Measurements from ENCODE around the gene RASL12.
"Not testable (repeated sequence)": the region's sequence is repeated elsewhere in the genome, so short reads cannot be mapped to it uniquely, and the experiment has no call there.

RASL12 gene

GRCh38 chr15:65091946-65092770 lies 24.4 kb upstream of the RASL12 start:
- no peak for DNase-seq

- no peak for DNase-seq
Measured at GRCh38 chr15:65089206-65089824, 21.5 kb upstream of the RASL12 start.

DNA sequence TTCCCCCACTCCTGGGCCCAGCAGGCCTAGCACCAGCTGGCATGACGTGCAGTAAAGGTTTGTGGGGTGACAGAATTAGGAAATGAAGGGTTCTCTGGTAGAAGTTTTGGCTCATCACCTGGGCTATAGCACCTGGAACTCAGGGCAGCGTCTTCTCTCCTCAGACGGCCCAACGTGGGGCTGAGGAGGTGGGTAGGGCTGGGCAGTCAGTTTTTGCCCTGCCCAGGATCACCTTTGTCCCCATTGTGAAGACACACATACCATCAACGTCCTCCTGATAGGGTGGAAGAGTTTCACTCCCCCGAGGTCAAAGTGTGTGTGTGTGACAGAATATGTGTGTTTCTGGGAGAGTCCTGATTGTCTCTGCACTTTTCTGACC lies 20.8 kb upstream of the RASL12 start:
- DNase-seq: no peak

- no peak for DNase-seq
Measured at GRCh38 chr15:65087873-65088642, 20.3 kb upstream of the RASL12 start.

DNA sequence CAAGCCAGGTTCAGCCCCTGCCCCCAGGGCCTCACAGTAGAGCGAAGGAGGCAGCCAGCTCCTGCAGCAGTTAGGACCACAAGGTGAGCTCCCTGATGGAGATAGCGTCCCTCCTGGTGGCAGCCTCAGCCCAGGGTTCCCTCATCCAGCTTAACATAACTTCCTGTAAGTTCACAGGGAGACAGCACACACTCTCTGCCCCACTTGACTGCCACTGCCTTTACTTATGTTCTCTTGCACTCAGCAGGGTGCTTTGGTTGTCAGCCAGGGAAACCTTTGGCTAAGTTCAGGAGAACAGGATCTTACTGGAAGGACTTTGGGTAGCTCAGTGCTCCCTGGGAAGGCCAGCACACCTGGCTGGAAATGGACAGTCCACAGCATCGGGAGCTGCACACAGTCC lies 19.6 kb upstream of the RASL12 start:
- no peak for DNase-seq

DNA sequence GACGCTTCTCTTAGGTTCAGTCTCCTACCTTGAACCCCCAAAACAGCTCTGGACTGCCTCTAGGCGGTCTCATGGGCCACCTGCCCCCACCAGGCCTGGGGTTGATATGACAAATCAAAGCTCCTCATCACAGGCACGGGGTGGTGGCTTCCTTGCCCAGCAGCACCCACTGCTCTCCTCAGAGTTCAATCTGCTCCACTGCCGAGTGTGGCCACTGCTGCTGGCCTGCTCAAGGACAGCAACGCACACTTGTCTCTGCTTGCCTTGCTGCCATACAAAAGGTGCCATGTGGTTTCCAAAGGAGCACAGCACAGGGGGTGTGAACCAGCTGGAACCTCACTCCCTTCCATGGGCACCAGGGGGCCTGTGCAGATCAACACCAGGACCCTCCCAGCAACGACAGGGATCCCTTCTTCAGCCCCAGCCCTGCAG lies 18.9 kb upstream of the RASL12 start:
- no peak for DNase-seq

DNA sequence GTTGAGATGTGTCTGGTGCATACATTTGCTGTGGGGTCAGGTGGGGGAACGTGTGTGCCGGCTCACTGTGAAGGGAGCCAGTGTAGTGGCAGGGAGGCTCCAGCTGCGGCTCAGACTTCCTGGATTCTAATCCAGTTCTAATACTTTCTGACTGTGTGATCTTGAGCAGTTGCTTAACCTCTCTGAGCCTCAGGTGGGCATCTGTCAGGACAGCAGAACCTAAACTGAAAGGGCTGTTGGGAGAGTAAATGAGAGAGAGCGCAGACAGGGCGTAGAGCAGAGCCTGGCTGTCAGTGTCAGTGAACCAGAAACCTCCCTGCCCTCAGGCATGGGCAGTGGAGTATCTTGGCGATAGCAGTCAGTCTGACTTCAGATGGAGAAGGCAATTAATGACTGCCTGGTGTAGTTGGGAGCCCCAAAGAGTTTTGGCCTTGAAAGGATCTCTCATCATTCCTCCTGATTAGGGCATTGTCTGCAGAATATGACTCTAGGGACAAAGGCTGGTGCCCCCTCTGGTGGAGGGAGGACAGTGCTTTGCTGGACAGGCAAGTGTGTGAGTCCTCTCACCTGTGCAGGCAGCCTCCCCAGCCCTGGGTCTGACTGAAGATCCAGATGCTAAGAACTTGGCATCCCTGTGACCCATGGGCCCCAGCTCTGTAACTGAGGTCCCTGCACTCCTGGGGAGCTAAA lies 18.3 kb upstream of the RASL12 start:
- DNase-seq: no peak

- no peak for DNase-seq
Measured at GRCh38 chr15:65085207-65085753, 17.5 kb upstream of the RASL12 start.

DNA sequence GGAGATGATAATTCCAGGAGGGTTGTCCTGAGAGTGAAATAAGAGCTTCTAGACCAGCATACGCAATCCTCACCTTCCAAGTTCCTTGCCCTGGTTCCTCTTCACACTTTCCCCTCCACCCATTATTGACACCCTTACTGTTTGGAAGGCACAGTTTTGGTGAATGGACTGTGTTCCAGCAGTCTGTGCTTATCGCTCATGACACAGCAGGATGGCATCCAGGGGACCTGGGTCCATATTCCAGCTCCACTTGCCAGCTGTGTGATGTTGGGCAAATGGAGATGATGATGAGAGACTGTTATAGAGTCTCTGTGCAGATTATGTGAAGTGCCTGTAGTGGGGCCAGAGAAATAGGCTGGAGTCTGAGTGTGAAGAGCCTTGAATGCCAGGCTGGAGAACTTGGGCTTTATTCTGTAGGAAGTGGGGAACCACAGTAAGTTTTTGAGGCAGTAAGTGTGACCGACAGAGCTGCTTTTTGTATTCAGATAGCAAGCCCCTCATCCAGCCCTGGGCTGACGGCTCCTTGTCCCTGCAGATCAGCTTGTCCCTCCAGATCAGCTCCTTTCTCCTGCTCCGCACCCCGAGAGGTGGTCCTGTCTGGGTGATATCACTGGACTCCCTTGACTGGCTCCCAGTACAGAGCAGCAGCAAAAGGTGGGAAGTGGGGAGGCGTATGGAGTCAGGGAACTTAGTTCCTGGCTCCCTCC lies 16.9 kb upstream of the RASL12 start:
- DNase-seq: no peak

- no peak for DNase-seq
Measured at GRCh38 chr15:65083262-65083701, 15.5 kb upstream of the RASL12 start.

DNA sequence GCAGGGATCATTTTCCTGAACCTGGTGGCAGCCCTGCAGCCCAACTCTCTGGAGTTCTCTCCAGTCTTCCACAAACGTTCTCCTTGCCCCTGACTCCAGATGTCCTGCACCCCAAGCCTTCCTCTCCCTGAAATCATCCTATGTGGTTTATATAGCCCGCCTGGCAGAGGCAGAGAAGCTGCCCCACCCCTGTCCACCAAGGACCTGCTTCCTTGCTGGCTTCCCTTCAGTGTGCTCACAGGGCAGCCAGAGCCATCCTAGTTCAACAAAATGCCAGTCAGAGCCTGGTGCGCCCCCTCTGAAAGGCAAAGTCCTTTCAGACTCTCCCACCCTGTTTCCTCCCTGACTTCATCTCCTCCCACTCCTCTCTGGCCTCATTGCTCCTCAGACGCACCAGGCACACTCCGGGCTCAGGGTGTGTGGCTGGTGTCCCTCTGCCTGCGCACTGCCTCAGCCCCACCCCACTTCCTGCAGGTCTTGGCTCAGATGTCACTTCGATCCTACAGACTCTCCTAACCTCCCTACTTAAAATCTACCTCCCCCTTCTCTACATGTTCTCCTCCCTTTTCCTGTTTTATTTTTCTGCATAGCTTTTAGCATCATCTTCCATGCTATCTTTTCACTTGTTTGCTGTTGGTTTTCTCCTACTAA lies 14.6 kb upstream of the RASL12 start:
- DNase-seq: peak in 1 of 2 donors; percentile 10

DNA sequence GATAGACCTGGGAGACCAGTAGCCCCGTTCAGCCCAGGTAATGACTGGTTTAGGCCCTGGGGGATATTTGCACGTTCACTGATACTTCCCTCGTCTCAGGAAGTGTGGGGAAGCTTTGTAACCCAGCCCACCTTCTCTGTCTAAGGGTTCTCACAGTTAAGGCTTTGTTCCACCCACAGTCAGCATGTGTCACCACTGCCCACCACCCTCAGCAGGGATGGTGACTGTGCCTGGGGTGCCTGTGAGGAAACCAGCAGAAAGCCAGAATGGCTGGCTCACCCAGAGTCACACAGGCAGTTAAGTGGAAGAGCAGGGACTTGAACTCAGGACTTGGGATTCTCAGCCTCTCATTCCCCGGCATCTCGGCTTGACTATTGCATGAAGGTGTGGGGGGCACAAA lies 14.0 kb upstream of the RASL12 start:
- peak in 1 of 2 donors; percentile 18 for DNase-seq

DNA sequence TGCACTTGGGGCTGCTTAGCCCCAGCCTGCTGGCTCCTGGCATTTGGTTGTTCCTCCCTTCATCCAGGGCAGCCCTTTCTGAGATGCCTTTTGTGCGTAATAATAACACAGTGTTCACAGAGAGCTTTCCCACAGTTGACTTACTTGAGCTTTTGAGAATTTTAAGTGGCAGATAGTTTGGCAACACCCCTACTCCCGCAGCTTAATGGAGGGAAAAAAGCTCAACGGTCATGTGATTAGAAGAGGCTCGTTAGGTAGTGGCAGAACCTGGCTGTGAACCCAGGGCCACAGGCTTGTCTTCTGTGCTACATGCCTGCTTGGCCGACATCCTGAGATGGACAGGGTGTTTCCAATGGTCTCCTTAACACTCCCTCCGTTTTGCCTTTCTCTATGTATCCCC lies 13.5 kb upstream of the RASL12 start:
- no peak for DNase-seq

DNA sequence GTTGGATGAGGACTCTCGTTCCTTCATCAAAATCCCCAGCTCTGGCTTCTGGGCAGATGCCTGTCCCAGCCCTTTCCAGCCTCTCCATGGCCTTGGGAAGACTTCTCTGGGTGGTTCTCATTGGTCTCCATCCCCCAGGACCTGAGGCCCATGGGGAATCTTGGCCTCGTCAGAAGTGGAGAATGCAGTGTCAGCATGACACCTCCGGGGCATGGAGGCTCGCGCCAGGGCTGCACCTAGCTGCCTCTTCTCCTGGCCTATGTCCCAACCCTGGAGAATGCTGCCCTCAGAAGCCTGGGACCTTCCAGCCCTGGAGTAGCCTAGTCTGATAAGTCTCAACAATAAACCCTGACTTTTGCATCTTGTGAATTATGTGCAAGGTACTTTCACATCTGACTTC lies 11.8 kb upstream of the RASL12 start:
- DNase-seq: no peak

- DNase-seq: peak; percentile 48 to 51
Measured at GRCh38 chr15:65077981-65078352, 10.2 kb upstream of the RASL12 start.

DNA sequence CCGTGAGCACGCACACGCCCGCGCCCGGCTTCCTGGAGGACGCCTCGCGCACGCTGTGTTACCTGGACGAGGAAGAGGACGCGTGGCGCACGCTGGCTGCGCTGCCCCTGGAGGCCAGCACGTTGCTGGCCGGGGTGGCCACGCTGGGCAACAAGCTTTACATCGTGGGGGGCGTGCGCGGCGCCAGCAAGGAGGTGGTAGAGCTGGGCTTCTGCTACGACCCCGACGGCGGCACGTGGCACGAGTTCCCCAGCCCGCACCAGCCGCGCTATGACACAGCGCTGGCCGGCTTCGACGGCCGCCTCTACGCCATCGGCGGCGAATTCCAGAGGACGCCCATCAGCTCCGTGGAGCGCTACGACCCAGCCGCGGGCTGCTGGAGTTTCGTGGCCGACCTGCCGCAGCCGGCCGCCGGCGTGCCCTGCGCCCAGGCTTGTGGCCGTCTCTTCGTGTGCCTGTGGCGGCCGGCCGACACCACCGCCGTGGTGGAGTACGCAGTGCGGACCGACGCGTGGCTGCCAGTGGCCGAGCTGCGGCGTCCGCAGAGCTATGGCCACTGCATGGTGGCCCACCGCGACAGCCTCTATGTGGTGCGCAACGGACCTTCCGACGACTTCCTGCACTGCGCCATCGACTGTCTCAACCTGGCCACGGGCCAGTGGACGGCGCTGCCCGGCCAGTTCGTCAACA lies 9.6 kb upstream of the RASL12 start:
- DNase-seq: no peak

- no peak for DNase-seq
Measured at GRCh38 chr15:65076486-65077290, 8.9 kb upstream of the RASL12 start, which contains the start of gene KBTBD13. Gene KBTBD13 (plus strand): TSS chr15:65076746. CDS start chr15:65076816, 70 bp downstream.

DNA sequence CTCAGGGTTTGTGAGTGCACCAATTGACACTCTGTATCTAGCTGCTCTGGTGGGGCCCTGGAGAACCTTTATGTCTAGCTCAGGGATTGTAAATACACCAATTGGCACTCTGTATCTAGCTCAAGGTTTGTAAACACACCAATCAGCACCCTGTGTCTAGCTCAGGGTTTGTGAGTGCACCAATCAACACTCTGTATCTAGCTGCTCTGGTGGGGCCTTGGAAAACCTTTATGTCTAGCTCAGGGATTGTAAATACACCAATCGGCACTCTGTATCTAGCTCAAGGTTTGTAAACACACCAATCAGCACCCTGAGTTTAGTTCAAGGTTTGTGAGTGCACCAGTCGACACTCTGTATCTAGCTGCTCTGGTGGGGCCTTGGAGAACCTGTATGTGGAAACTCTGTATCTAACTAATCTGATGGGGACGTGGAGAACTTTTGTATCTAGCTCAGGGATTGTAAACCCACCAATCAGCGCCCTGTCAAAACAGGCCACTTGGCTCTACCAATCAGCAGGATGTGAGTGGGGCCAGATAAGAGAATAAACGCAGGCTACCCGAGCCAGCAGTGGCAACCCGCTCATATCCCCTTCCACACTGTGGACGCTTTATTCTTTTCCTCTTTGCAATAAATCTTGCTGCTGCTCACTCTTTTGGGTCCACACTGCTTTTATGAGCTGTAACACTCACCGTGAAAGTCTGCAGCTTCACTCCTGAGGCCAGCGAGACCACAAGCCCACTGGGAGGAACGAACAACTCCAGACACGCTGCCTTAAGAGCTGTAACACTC lies 8.0 kb upstream of the RASL12 start:
- DNase-seq: not testable (repeated sequence)

GRCh38 chr15:65074946-65075345 lies 7.2 kb upstream of the RASL12 start:
- not testable (repeated sequence) for DNase-seq

Data from stimulated activated CD4-positive, alpha-beta T cell treated with anti-CD3 and anti-CD28 coated beads, Interleukin-2, amount 100 ng/mL, for 48 hours (primary cell).